Smooth muscle cell (in vitro differentiated cells): ENCODE results near the gene CLEC16A. TPM values are rescaled to one million over a fixed set of nuclear protein-coding genes. Genes with fewer than 3 reads are reported as not detected.

Experiments used
- DNase-seq: peaks from one replicate; lab custom pipeline; 2025; ENCODE audit not compliant: unreplicated experiment; lab: John Stamatoyannopoulos, UW
- H2AFZ ChIP-seq: fragments of 200-600 bp; sonication (generic); 2 replicates; pipeline ENCODE4 v1.6.0; 2016; ENCODE audit warnings: antibody characterized with exemption, low read depth, mild to moderate bottlenecking
- H3F3A ChIP-seq: fragments of 200-600 bp; sonication (generic); 2 replicates; pipeline ENCODE4 v1.6.0; 2017; ENCODE audit warnings: antibody characterized with exemption, low read depth
- H3K27ac ChIP-seq: fragments of 200-600 bp; sonication (generic); 2 replicates; pipeline ENCODE4 v1.5.1; 2016; ENCODE audit warnings: low read depth, mild to moderate bottlenecking
- H3K27me3 ChIP-seq: fragments of 200-600 bp; sonication (generic); 2 replicates; pipeline ENCODE4 v1.6.1; 2016; ENCODE audit warnings: low read depth, mild to moderate bottlenecking
- H3K36me3 ChIP-seq: fragments of 200-600 bp; sonication (generic); 2 replicates; pipeline ENCODE4 v1.5.1; 2016; ENCODE audit warnings: low read depth
- H3K4me1 ChIP-seq: fragments of 200-600 bp; sonication (generic); 2 replicates; pipeline ENCODE4 v1.5.1; 2016; ENCODE audit warnings: low read depth
- H3K4me2 ChIP-seq: fragments of 200-600 bp; sonication (generic); 2 replicates; pipeline ENCODE4 v1.6.0; 2016; ENCODE audit warnings: mild to moderate bottlenecking
- H3K4me3 ChIP-seq: fragments of 200-600 bp; sonication (generic); 2 replicates; pipeline ENCODE4 v1.5.1; 2016; ENCODE audit warnings: mild to moderate bottlenecking
- H3K79me2 ChIP-seq: fragments of 200-600 bp; sonication (generic); 2 replicates; pipeline ENCODE4 v1.6.0; 2016; ENCODE audit warnings: low read depth, mild to moderate bottlenecking
- H3K9ac ChIP-seq: fragments of 200-600 bp; sonication (generic); 2 replicates; pipeline ENCODE4 v1.6.0; 2016; ENCODE audit warnings: low read depth
- H3K9me3 ChIP-seq: fragments of 200-600 bp; sonication (generic); replicated peaks from 2 replicates; pipeline ENCODE4 v1.5.1; 2016; ENCODE audit warnings: low read depth
- H4K20me1 ChIP-seq: fragments of 200-600 bp; sonication (generic); 2 replicates; pipeline ENCODE4 v1.6.0; 2016; ENCODE audit warnings: low read depth
- CTCF ChIP-seq: fragments of 200-600 bp; sonication (generic); IDR thresholded peaks from 2 replicates; pipeline ENCODE4 v1.5.1; 2017; ENCODE audit warnings: borderline replicate concordance, mild to moderate bottlenecking, antibody characterized with exemption; ENCODE audit not compliant: insufficient read depth, poor library complexity, severe bottlenecking
- WGBS: methylation state at CpG from one replicate; pipeline ENCODE4 v1.1.7; 2016; ENCODE audit warnings: low lambda C conversion rate; 5-methylcytosine and 5-hydroxymethylcytosine counted together
- polyA plus RNA-seq: library from polyadenylated mRNA; unstranded; fragments of >200 nt; fragmentation: Nextera tagmentation; extraction: Ambion mirVana; gene quantifications from 2 replicates; pipeline ENCODE4 v1.2.1, GENCODE V29; 2016
- total RNA-seq: library from RNA; depleted of rRNA; stranded (reverse); fragments of >200 nt; gene quantifications from 2 replicates; pipeline ENCODE4 v1.2.3, GENCODE V29; 2014

Gene CLEC16A
- total and polyA plus RNA-seq, 2 experiments from 2014 or later, result 12.6 to 16.2 TPM

GRCh38 chr16:10964039-10964890, 19.9 kb downstream of the CLEC16A start:
- Histone ChIP-seq H3K79me2 (no peaks in the 10 kb centered on the region), H3K9ac (no peak overlapping the region), H3F3A (peaks cover 5% of the 10 kb centered on the region), H3K27ac (no peak overlapping the region), H3K9me3 (no peaks in the 10 kb centered on the region), H2AFZ (no peak overlapping the region), H4K20me1 (peaks cover 35% of the 10 kb centered on the region), H3K36me3 (no peaks in the 10 kb centered on the region), H3K27me3 (no peaks in the 10 kb centered on the region), H3K4me1 (peaks cover 6% of the 10 kb centered on the region), H3K4me2 (peak overlapping the region; percentile 10), H3K4me3 (no peak overlapping the region)
- 46% methylated on average over 20 of the region's 20 CpGs for WGBS
- TF ChIP-seq CTCF, result peak; percentile 91
- DNase-seq, result peak; percentile 48

GRCh38 chr16:10964891-10965326, 20.5 kb downstream of the CLEC16A start:
- no peak for TF ChIP-seq CTCF
- Histone ChIP-seq H3K27ac (no peak overlapping the region), H3K27me3 (no peaks in the 10 kb centered on the region), H3K9me3 (no peaks in the 10 kb centered on the region), H2AFZ (no peak overlapping the region), H3K4me2 (no peak overlapping the region), H3K9ac (no peak overlapping the region), H3F3A (peaks cover 5% of the 10 kb centered on the region), H3K4me1 (peaks cover 6% of the 10 kb centered on the region), H3K36me3 (no peaks in the 10 kb centered on the region), H3K79me2 (peaks cover 3% of the 10 kb centered on the region), H4K20me1 (peaks cover 38% of the 10 kb centered on the region), H3K4me3 (no peak overlapping the region)
- DNase-seq, result no peak
- WGBS, result 96% methylated on average over 8 of the region's 8 CpGs

- no peak for TF ChIP-seq CTCF
- H3K9ac ChIP-seq, result no peak overlapping the region
- no peaks in the 10 kb centered on the region for H3K9me3 ChIP-seq
- peaks cover 3% of the 10 kb centered on the region for H3K79me2 ChIP-seq
- peaks cover 38% of the 10 kb centered on the region for H4K20me1 ChIP-seq
- H3K4me2 ChIP-seq, result no peak overlapping the region
- no peaks in the 10 kb centered on the region for H3K36me3 ChIP-seq
- H3K27ac ChIP-seq, result no peak overlapping the region
- no peaks in the 10 kb centered on the region for H3K27me3 ChIP-seq
- WGBS, result 89% methylated on average over 6 of the region's 6 CpGs
- no peak overlapping the region for H3K4me3 ChIP-seq
- H3K4me1 ChIP-seq, result peaks cover 5% of the 10 kb centered on the region
- H2AFZ ChIP-seq, result no peak overlapping the region
- no peak for DNase-seq
- peaks cover 2% of the 10 kb centered on the region for H3F3A ChIP-seq
Measured at GRCh38 chr16:10965440-10966061, 21.2 kb downstream of the CLEC16A start.
